ENCODE measurements around the gene TTC7B. TPM values are rescaled to one million over a fixed set of nuclear protein-coding genes. Genes with fewer than 3 reads are reported as not detected.

TTC7B gene
- polyA plus RNA-seq, 1 donor (not counting 4 experiments of a cell fraction or from before 2014, with no cell fraction given) = 21.4 TPM

GRCh38 chr14:90632871-90633270 lies 183.4 kb downstream of the TTC7B start:
- no peak overlapping the region for H2AFZ ChIP-seq (ENCODE audit: control insufficient read depth, low read length)
- H3K4me1 ChIP-seq (ENCODE audit: control insufficient read depth, extremely low read depth, insufficient read depth, low read length) = no peaks in the 10 kb centered on the region
- no peak overlapping the region for H3K27ac ChIP-seq (ENCODE audit: control insufficient read depth, insufficient read depth, low read length)
- DNase-seq (ENCODE audit: low read depth, low spot score) = no peak
- no peak overlapping the region for H3K4me2 ChIP-seq (ENCODE audit: control insufficient read depth, extremely low read depth, insufficient read depth, low read depth, low read length)
- H3K79me2 ChIP-seq (ENCODE audit: control insufficient read depth, insufficient read depth, low read length) = no peaks in the 10 kb centered on the region
- H3K9me3 ChIP-seq (ENCODE audit: control insufficient read depth, low read depth, low read length) = no peaks in the 10 kb centered on the region
- H3K9ac ChIP-seq (ENCODE audit: control insufficient read depth, extremely low read depth, insufficient read depth, low read length) = no peak overlapping the region
- H3K27me3 ChIP-seq (ENCODE audit: control insufficient read depth, extremely low read depth, insufficient read depth, low read length) = no peaks in the 10 kb centered on the region
- no peaks in the 10 kb centered on the region for H4K20me1 ChIP-seq (ENCODE audit: control insufficient read depth, extremely low read depth, insufficient read depth, low read length)
- no peaks in the 10 kb centered on the region for H3K36me3 ChIP-seq (ENCODE audit: control insufficient read depth in 2 of 2, extremely low read depth in 1 of 2, insufficient read depth in 2 of 2, low read length in 2 of 2)
- dilution Hi-C loops (cut with MboI; ENCODE audit: extremely low pct_ligation_motif_present, low sequenced_read_pairs) = no loop called here
- no peaks in the 10 kb centered on the region for H3K9me1 ChIP-seq (ENCODE audit: control insufficient read depth, extremely low read depth, insufficient read depth, low read length)
- no peak for TF ChIP-seq CTCF (optimal IDR thresholded peaks at IDR 0.05 in 1 of 3, IDR thresholded peaks at IDR 0.05 in 1 of 3, conservative IDR thresholded peaks at IDR 0.05 in 1 of 3; ENCODE audit: extremely low read depth in 1 of 3, insufficient read depth in 2 of 3, low read length in 3 of 3)
- no peak for TF ChIP-seq EZH2 (IDR thresholded peaks at IDR 0.05; ENCODE audit: low read length)
- no peak overlapping the region for H3K4me3 ChIP-seq (ENCODE audit: control insufficient read depth in 2 of 3, extremely low read depth in 1 of 3, insufficient read depth in 2 of 3, low read depth in 1 of 3, low read length in 3 of 3)
- no peak for FAIRE-seq

GRCh38 chr14:90632451-90632850 lies 183.8 kb downstream of the TTC7B start:
- Histone ChIP-seq H3K36me3 (ENCODE audit: control insufficient read depth in 2 of 2, extremely low read depth in 1 of 2, insufficient read depth in 2 of 2, low read length in 2 of 2) (no peaks in the 10 kb centered on the region), H3K9me3 (ENCODE audit: control insufficient read depth, low read depth, low read length) (no peaks in the 10 kb centered on the region), H2AFZ (ENCODE audit: control insufficient read depth, low read length) (no peak overlapping the region), H3K27ac (ENCODE audit: control insufficient read depth, insufficient read depth, low read length) (no peak overlapping the region), H3K27me3 (ENCODE audit: control insufficient read depth, extremely low read depth, insufficient read depth, low read length) (no peaks in the 10 kb centered on the region), H3K4me1 (ENCODE audit: control insufficient read depth, extremely low read depth, insufficient read depth, low read length) (no peaks in the 10 kb centered on the region), H3K9me1 (ENCODE audit: control insufficient read depth, extremely low read depth, insufficient read depth, low read length) (no peaks in the 10 kb centered on the region), H4K20me1 (ENCODE audit: control insufficient read depth, extremely low read depth, insufficient read depth, low read length) (no peaks in the 10 kb centered on the region), H3K9ac (ENCODE audit: control insufficient read depth, extremely low read depth, insufficient read depth, low read length) (no peak overlapping the region), H3K4me3 (ENCODE audit: control insufficient read depth in 2 of 3, extremely low read depth in 1 of 3, insufficient read depth in 2 of 3, low read depth in 1 of 3, low read length in 3 of 3) (no peak overlapping the region), H3K4me2 (ENCODE audit: control insufficient read depth, extremely low read depth, insufficient read depth, low read depth, low read length) (no peak overlapping the region), H3K79me2 (ENCODE audit: control insufficient read depth, insufficient read depth, low read length) (no peaks in the 10 kb centered on the region)
- dilution Hi-C loops (cut with MboI; ENCODE audit: extremely low pct_ligation_motif_present, low sequenced_read_pairs) = no loop called here
- DNase-seq (ENCODE audit: low read depth, low spot score) = no peak
- FAIRE-seq = no peak
- TF ChIP-seq CTCF (optimal IDR thresholded peaks at IDR 0.05 in 1 of 3, IDR thresholded peaks at IDR 0.05 in 1 of 3, conservative IDR thresholded peaks at IDR 0.05 in 1 of 3; ENCODE audit: extremely low read depth in 1 of 3, insufficient read depth in 2 of 3, low read length in 3 of 3) = no peak
- no peak for TF ChIP-seq EZH2 (IDR thresholded peaks at IDR 0.05; ENCODE audit: low read length)

Measured in keratinocyte (primary cell).